GM12875 (cell line): ENCODE measurements around the gene NKX1-1.

Source experiments
- H3K4me3 ChIP-seq: one replicate; pipeline ENCODE4 v1.5.1; 2011; ENCODE audit warnings: low read depth, low read length, control low read depth
- CTCF ChIP-seq: IDR thresholded peaks from 2 replicates; pipeline ENCODE4 v1.5.1; 2011; ENCODE audit warnings: low read depth, mild to moderate bottlenecking, control low read depth, inconsistent platforms, low read length, moderate library complexity, borderline replicate concordance; ENCODE audit not compliant: insufficient read depth

NKX1-1 gene

GRCh38 chr4:1406394-1406980, at the start of gene NKX1-1:
TSS of gene NKX1-1 (minus strand) at chr4:1406442. CDS start at chr4:1406442, 0 bp downstream.
- H3K4me3 ChIP-seq: no peak within 1 kb of the TSS

GRCh38 chr4:1453731-1454130, 47.5 kb upstream of the NKX1-1 start:
- H3K4me3 ChIP-seq: no peak overlapping the region
- TF ChIP-seq CTCF: no peak

More at GRCh38 chr4:1406394-1406980, at the start of gene NKX1-1:
- no peak for TF ChIP-seq CTCF

GRCh38 chr4:1452431-1453051, 46.3 kb upstream of the NKX1-1 start:
- TF ChIP-seq CTCF: no peak
- no peak overlapping the region for H3K4me3 ChIP-seq

- no peak for TF ChIP-seq CTCF
- no peak overlapping the region for H3K4me3 ChIP-seq
Measured at GRCh38 chr4:1451752-1452122, 45.5 kb upstream of the NKX1-1 start.

- no peak overlapping the region for H3K4me3 ChIP-seq
- TF ChIP-seq CTCF: no peak
Measured at GRCh38 chr4:1451106-1451751, 45.0 kb upstream of the NKX1-1 start.

GRCh38 chr4:1449833-1450741, 43.8 kb upstream of the NKX1-1 start:
- H3K4me3 ChIP-seq: no peak overlapping the region
- no peak for TF ChIP-seq CTCF
